ENCODE measurements around the gene SPAG17. TPM values are rescaled to one million over a fixed set of nuclear protein-coding genes. Genes with fewer than 3 reads are reported as not detected.

Gene SPAG17
- total RNA-seq, 1 experiment from 2014 or later, result 0.36 TPM

DNA sequence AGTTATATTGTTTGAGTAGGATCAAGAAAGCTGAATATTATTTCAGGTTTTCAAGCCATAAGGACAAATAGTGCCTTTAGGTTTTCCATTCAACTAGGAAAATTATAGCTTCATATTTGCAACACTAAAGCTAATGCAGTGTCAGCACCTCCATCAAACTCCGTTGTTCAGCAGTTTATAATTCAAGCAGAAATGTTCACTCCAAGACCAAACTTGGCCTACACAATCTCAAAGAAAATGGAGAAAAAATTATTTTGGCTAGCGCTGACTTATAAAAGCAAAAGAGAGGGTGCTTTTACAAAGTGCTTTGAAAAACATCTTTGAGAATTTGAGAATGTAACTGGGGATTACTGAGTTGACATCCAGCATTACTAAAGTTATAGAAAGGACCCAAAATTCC lies 1.4 kb downstream of the SPAG17 start:
- Histone ChIP-seq H3K4me3 (ENCODE audit: low read depth in 2 of 2, low read length in 2 of 2) (no peak overlapping the region), H3K36me3 (ENCODE audit: control insufficient read depth, insufficient read depth, low read length) (no peaks in the 10 kb centered on the region), H3K27me3 (ENCODE audit: control insufficient read depth, insufficient read depth, low read length) (no peaks in the 10 kb centered on the region), H3K27ac (ENCODE audit: low read length) (no peak overlapping the region), H3K9me3 (ENCODE audit: control insufficient read depth, insufficient read depth, low read depth, low read length) (no peaks in the 10 kb centered on the region), H3K4me1 (ENCODE audit: control insufficient read depth, insufficient read depth, low read length) (no peaks in the 10 kb centered on the region)
- intact Hi-C loops (cut with micrococcal nuclease; ENCODE audit: unreplicated experiment) (no loop called here), in situ Hi-C loops (cut with HindIII; ENCODE audit: low pct_unique_long_range_greater_than_20kb, low sequenced_read_pairs) (no loop called here)
- POLR2A ChIA-PET, result no interaction called here
- BruUV-seq (replicated peaks), result no TSS peak
- DNase-seq (ENCODE audit: low read depth, low spot score), result no peak
- TF ChIP-seq SIN3A (IDR thresholded peaks at IDR 0.05; ENCODE audit: borderline replicate concordance, insufficient read depth, low read depth, low read length) (no peak), TCF7L2 (IDR thresholded peaks at IDR 0.05; ENCODE audit: low read depth, low read length) (no peak), POLR2AphosphoS5 (IDR thresholded peaks at IDR 0.05; ENCODE audit: low read depth, low read length) (no peak)
- TF ChIP-seq, protein P1, sequence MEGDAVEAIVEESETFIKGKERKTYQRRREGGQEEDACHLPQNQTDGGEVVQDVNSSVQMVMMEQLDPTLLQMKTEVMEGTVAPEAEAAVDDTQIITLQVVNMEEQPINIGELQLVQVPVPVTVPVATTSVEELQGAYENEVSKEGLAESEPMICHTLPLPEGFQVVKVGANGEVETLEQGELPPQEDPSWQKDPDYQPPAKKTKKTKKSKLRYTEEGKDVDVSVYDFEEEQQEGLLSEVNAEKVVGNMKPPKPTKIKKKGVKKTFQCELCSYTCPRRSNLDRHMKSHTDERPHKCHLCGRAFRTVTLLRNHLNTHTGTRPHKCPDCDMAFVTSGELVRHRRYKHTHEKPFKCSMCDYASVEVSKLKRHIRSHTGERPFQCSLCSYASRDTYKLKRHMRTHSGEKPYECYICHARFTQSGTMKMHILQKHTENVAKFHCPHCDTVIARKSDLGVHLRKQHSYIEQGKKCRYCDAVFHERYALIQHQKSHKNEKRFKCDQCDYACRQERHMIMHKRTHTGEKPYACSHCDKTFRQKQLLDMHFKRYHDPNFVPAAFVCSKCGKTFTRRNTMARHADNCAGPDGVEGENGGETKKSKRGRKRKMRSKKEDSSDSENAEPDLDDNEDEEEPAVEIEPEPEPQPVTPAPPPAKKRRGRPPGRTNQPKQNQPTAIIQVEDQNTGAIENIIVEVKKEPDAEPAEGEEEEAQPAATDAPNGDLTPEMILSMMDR (IDR thresholded peaks at IDR 0.05), result no peak
- TF ChIP-seq, protein P2, sequence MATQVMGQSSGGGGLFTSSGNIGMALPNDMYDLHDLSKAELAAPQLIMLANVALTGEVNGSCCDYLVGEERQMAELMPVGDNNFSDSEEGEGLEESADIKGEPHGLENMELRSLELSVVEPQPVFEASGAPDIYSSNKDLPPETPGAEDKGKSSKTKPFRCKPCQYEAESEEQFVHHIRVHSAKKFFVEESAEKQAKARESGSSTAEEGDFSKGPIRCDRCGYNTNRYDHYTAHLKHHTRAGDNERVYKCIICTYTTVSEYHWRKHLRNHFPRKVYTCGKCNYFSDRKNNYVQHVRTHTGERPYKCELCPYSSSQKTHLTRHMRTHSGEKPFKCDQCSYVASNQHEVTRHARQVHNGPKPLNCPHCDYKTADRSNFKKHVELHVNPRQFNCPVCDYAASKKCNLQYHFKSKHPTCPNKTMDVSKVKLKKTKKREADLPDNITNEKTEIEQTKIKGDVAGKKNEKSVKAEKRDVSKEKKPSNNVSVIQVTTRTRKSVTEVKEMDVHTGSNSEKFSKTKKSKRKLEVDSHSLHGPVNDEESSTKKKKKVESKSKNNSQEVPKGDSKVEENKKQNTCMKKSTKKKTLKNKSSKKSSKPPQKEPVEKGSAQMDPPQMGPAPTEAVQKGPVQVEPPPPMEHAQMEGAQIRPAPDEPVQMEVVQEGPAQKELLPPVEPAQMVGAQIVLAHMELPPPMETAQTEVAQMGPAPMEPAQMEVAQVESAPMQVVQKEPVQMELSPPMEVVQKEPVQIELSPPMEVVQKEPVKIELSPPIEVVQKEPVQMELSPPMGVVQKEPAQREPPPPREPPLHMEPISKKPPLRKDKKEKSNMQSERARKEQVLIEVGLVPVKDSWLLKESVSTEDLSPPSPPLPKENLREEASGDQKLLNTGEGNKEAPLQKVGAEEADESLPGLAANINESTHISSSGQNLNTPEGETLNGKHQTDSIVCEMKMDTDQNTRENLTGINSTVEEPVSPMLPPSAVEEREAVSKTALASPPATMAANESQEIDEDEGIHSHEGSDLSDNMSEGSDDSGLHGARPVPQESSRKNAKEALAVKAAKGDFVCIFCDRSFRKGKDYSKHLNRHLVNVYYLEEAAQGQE (IDR thresholded peaks at IDR 0.05; ENCODE audit: insufficient read depth in 1 of 2, low read depth in 2 of 2, low read length in 1 of 2), result no peak
- no peak for ATAC-seq
- CTCF ChIA-PET, result no interaction called here

DNA sequence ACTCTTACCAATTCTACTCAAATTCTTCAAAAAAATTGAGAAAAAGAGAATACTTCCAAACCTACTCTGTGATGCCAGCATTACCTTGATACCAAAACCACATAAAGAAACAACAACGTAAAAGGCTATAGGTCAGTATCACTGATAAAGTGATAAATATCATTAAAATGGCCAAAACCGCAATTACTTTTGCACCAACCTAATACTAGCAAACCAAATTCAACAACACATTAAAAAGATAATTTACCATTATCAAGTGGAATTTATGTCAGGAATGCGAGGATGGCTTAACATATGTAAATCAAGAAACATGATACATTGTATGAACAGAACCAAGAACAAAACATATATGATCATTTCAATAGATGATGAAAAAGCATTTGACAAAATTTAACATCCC lies 7.0 kb downstream of the SPAG17 start:
- CTCF ChIA-PET, result no interaction called here
- POLR2A ChIA-PET, result no interaction called here

More for the DNA sequence above, 7.0 kb downstream of the SPAG17 start:
- DNase-seq (ENCODE audit: low read depth, low spot score) (no peak), ATAC-seq (no peak)
- Histone ChIP-seq H3K4me1 (ENCODE audit: control insufficient read depth, insufficient read depth, low read length) (no peaks in the 10 kb centered on the region), H3K4me3 (ENCODE audit: low read depth in 2 of 2, low read length in 2 of 2) (no peak overlapping the region), H3K36me3 (ENCODE audit: control insufficient read depth, insufficient read depth, low read length) (no peaks in the 10 kb centered on the region), H3K27me3 (ENCODE audit: control insufficient read depth, insufficient read depth, low read length) (no peaks in the 10 kb centered on the region), H3K27ac (ENCODE audit: low read length) (no peak overlapping the region), H3K9me3 (ENCODE audit: control insufficient read depth, insufficient read depth, low read depth, low read length) (no peaks in the 10 kb centered on the region)
- no peak for TF ChIP-seq TCF7L2 (IDR thresholded peaks at IDR 0.05; ENCODE audit: low read depth, low read length)
- no peak for TF ChIP-seq POLR2AphosphoS5 (IDR thresholded peaks at IDR 0.05; ENCODE audit: low read depth, low read length)
- TF ChIP-seq, protein P1 (IDR thresholded peaks at IDR 0.05), result no peak
- TF ChIP-seq SIN3A (IDR thresholded peaks at IDR 0.05; ENCODE audit: borderline replicate concordance, insufficient read depth, low read depth, low read length), result no peak
- TF ChIP-seq, protein P2 (IDR thresholded peaks at IDR 0.05; ENCODE audit: insufficient read depth in 1 of 2, low read depth in 2 of 2, low read length in 1 of 2), result no peak
- in situ Hi-C loops (cut with HindIII; ENCODE audit: low pct_unique_long_range_greater_than_20kb, low sequenced_read_pairs), result no loop called here
- intact Hi-C loops (cut with micrococcal nuclease; ENCODE audit: unreplicated experiment), result no loop called here
- BruUV-seq (replicated peaks), result no TSS peak
